Neural progenitor cell (in vitro differentiated cells): ENCODE results near the gene DOCK10.

Source experiments
- CTCF ChIP-seq: fragments of 200-600 bp; sonication (generic); IDR thresholded peaks from 2 replicates; pipeline ENCODE4 v1.5.1; 2017; ENCODE audit warnings: antibody characterized with exemption, mild to moderate bottlenecking
- EZH2 ChIP-seq: fragments of 200-600 bp; sonication (generic); IDR thresholded peaks from 2 replicates; pipeline ENCODE4 v1.6.1; 2017; ENCODE audit warnings: antibody characterized with exemption, mild to moderate bottlenecking, moderate library complexity
- EZH2phosphoT487 ChIP-seq: fragments of 200-600 bp; sonication (generic); IDR thresholded peaks from 2 replicates; pipeline ENCODE4 v1.6.1; 2017; ENCODE audit warnings: antibody characterized with exemption

- no peak for TF ChIP-seq CTCF
- TF ChIP-seq EZH2phosphoT487 = no peak
- no peak for TF ChIP-seq EZH2
Observed at GRCh38 chr2:224951723-224952481, 90.4 kb downstream of the DOCK10 start.
